CD4-positive, alpha-beta memory T cell (primary cell): Measurements from ENCODE around the gene SRMS. TPM values are rescaled to one million over a fixed set of nuclear protein-coding genes. Genes with fewer than 3 reads are reported as not detected.
A peak's percentile ranks its signal among the peaks of the same experiment; 100 is the strongest.

Experiments used
- CTCF ChIA-PET: fragments of 350-600 bp; sonication (Branson Sonifier 250); formaldehyde crosslinking; loops from one replicate; lab custom pipeline; 2021; ENCODE audit warnings: inconsistent platforms; ENCODE audit not compliant: partially characterized antibody; lab: Charles Lee
- POLR2A ChIA-PET: fragments of 350-600 bp; sonication (Branson Sonifier 250); formaldehyde crosslinking; loops from one replicate; lab custom pipeline; 2021; ENCODE audit not compliant: partially characterized antibody; lab: Charles Lee
- DNase-seq, 5 donors: peaks; one replicate each; pipeline versions ENCODE4 v3.0.0 to v3.0.0-alpha.2; 2020 to 2022; ENCODE audit warnings: mixed read lengths in 1 of 5
- H3K27ac ChIP-seq: one replicate; pipeline ENCODE4 v1.7.0; 2013; ENCODE audit warnings: low read depth, low read length
- H3K27me3 ChIP-seq: 2 replicates; pipeline ENCODE4 v1.7.0; 2013; ENCODE audit warnings: mild to moderate bottlenecking, low read length, moderate library complexity; ENCODE audit not compliant: insufficient read depth
- H3K36me3 ChIP-seq: 2 replicates; pipeline ENCODE4 v1.7.0; 2013; ENCODE audit warnings: mild to moderate bottlenecking, low read length, moderate library complexity; ENCODE audit not compliant: insufficient read depth
- H3K4me1 ChIP-seq: 2 replicates; pipeline ENCODE4 v1.7.0; 2013; ENCODE audit warnings: mild to moderate bottlenecking, low read length, moderate library complexity; ENCODE audit not compliant: insufficient read depth
- H3K4me3 ChIP-seq, 2 donors: one replicate each; pipeline ENCODE4 v1.7.0; 2013; ENCODE audit warnings: low read length in 2 of 2, mild to moderate bottlenecking in 1 of 2
- H3K9me3 ChIP-seq, 2 donors: one replicate each; pipeline ENCODE4 v1.7.0; 2013; ENCODE audit warnings: low read length in 2 of 2, control low read depth in 1 of 2; ENCODE audit not compliant: control insufficient read depth in 1 of 2
- H3K27ac Mint-ChIP-seq, 7 donors: one replicate each; pipeline ENCODE4 v1.8.0; 2020 to 2021; ENCODE audit warnings: mixed read lengths in 7 of 7, mild to moderate bottlenecking in 6 of 7, inconsistent platforms in 3 of 7, moderate library complexity in 3 of 7
- H3K27me3 Mint-ChIP-seq, 2 donors: one replicate each; pipeline ENCODE4 v1.8.0; 2020 to 2021; ENCODE audit warnings: mixed read lengths in 2 of 2
- H3K36me3 Mint-ChIP-seq, 2 donors: one replicate each; pipeline ENCODE4 v1.8.0; 2020 to 2021; ENCODE audit warnings: mixed read lengths in 2 of 2, inconsistent platforms in 1 of 2, mild to moderate bottlenecking in 1 of 2
- H3K4me1 Mint-ChIP-seq, 4 donors: one replicate each; pipeline ENCODE4 v1.8.0; 2020 to 2021; ENCODE audit warnings: mixed read lengths in 4 of 4, mild to moderate bottlenecking in 1 of 4
- H3K4me3 Mint-ChIP-seq, 8 donors: one replicate each; pipeline ENCODE4 v1.8.0; 2020 to 2021; ENCODE audit warnings: mixed read lengths in 8 of 8, mild to moderate bottlenecking in 7 of 8, moderate library complexity in 6 of 8, inconsistent platforms in 3 of 8
- H3K9me3 Mint-ChIP-seq, 8 donors: one replicate each; pipeline ENCODE4 v1.8.0; 2020 to 2021; ENCODE audit warnings: mixed read lengths in 8 of 8, mild to moderate bottlenecking in 5 of 8, inconsistent platforms in 3 of 8, moderate library complexity in 1 of 8
- intact Hi-C: fragments of 100-400 bp; cut with micrococcal nuclease; formaldehyde crosslinking; loops from one replicate; pipeline ENCODE4 v1.15.1; 2023
- polyA plus RNA-seq, 2 donors: library from polyadenylated mRNA; unstranded; fragments of 300-500 nt; fragmentation: Illumina TruSeq; gene quantifications; one replicate each; pipeline ENCODE4 v1.2.3, GENCODE V29; 2021
- total RNA-seq, 2 experiments: library from RNA; stranded (reverse); gene quantifications; one replicate each; pipeline ENCODE4 v1.2.3, GENCODE V29; 2021

Gene SRMS
- total and polyA plus RNA-seq, 4 experiments from 2014 or later, result not detected

DNA sequence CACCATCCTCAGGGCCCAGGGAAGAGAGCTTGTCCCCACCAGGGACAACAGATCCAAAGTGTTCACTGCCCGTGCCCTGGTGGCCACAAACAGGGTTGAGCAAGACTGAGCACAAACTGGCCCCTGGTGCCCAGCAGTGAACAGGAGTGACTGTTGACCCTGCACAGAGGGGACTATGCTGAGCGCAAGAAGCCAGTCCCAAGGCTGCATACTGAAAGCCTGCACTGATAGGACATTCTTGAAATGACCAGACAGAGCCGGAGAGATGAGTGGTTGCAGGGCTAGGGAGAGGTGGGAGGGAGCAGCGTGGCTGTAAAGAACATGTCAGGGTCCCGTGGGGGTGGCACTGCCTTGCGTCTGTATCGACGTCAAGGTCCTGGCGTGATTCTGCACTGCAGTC, 3.5 kb upstream of the SRMS start:
- H3K27ac Mint-ChIP-seq, result peak overlapping the region in 2 of 7 donors; percentile 8 to 37
- H3K4me3 ChIP-seq, result no peak overlapping the region
- no peaks in the 10 kb centered on the region for H3K9me3 ChIP-seq
- no peaks in the 10 kb centered on the region for H3K36me3 ChIP-seq
- H3K27ac ChIP-seq, result no peak overlapping the region
- H3K4me1 ChIP-seq, result peaks cover 22% of the 10 kb centered on the region
- H3K27me3 ChIP-seq, result no peaks in the 10 kb centered on the region
- no peaks in the 10 kb centered on the region for H3K9me3 Mint-ChIP-seq
- peaks cover 5 to 27% (median 16%) of the 10 kb centered on the region in 4 donors for H3K4me1 Mint-ChIP-seq
- no peak overlapping the region for H3K4me3 Mint-ChIP-seq
- intact Hi-C loops, result loop anchor here (5.0 kb wide), 1 partner anchor 76 kb away; the partner anchor contains the start of gene GMEB2
- peaks cover 0 to 6% of the 10 kb centered on the region in 2 donors for H3K27me3 Mint-ChIP-seq
- POLR2A ChIA-PET, result interaction anchor here (1.8 to 2.4 kb wide), 2 partner anchors 8 to 13 kb away, joined by 7 to 18 read pairs; partner anchors contain the start of gene PTK6
- H3K36me3 Mint-ChIP-seq, result no peaks in the 10 kb centered on the region
- DNase-seq, result no peak
- CTCF ChIA-PET, result interaction anchor here (1.2 to 4.7 kb wide), 3 partner anchors 13 to 235 kb away, joined by 3 to 33 read pairs (median 3); partner anchors contain the start of gene PTK6

DNA sequence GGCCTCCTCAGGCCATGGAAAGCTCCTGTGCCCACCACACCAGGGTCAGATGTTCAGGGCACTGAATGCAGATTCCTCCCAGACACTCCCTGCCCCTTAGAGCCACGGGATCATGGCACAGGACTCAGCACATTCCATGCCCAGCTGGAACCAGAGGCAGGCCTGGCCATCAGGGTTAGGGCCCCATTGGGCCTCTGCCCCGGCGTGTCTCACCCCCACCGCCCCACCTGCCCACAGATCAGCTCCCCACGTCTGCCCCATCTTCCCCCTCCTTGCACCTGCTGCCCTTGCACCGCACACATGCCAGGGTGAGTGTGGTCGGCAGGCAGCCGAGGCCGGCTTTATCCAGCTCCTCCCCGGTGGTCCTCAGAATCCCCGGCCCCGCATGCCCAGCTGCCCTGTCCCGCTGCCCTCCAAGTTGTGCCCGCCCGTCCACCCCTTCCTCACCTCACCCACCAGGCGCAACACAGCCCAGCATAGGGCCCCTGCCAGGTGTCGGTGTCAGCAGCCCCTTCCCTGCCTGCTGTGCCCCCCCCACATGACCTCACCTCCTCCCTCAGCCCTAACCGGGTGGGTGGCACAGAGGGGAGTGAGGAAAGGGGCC, 2.2 kb upstream of the SRMS start:
- Mint-ChIP-seq H3K27ac (peak overlapping the region in 1 of 7 donors; percentile 24), H3K9me3 (no peaks in the 10 kb centered on the region), H3K4me1 (peaks cover 5 to 26% (median 16%) of the 10 kb centered on the region in 4 donors), H3K4me3 (no peak overlapping the region), H3K36me3 (no peaks in the 10 kb centered on the region), H3K27me3 (peaks cover 0 to 6% of the 10 kb centered on the region in 2 donors)
- DNase-seq, result no peak
- Histone ChIP-seq H3K27ac (no peak overlapping the region), H3K4me1 (peaks cover 22% of the 10 kb centered on the region), H3K4me3 (no peak overlapping the region), H3K9me3 (no peaks in the 10 kb centered on the region), H3K36me3 (no peaks in the 10 kb centered on the region), H3K27me3 (no peaks in the 10 kb centered on the region)
- CTCF ChIA-PET, result interaction anchor here (4.7 kb wide), 1 partner anchor 12 kb away, joined by 33 read pairs; the partner anchor contains the start of gene PTK6
- POLR2A ChIA-PET, result interaction anchor here (1.8 kb wide), 1 partner anchor 12 kb away, joined by 7 read pairs; the partner anchor contains the start of gene PTK6
- intact Hi-C loops, result loop anchor here (5.0 kb wide), 1 partner anchor 78 kb away; the partner anchor contains the start of gene GMEB2

DNA sequence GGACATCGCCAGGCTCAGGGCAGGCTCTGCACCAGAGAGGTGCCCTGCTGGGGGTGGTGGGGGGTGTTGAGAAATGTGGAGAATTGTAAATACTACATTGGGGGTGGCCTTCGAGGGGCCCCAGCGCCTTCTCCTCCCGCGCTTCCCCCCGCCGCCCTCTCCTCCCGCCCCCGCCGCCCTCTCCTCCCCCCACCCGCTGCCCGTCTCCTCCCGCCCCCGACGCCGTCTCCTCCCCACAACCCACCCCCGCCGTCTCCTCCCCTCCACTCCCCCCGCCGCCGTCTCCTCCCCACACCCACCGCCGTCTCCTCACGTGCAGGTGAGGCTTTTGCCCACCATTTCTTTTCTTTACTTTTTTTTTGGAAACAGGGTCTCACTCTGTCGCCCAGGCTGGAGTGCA, 1.5 kb upstream of the SRMS start:
- peaks cover 0 to 6% of the 10 kb centered on the region in 2 donors for H3K27me3 Mint-ChIP-seq
- H3K36me3 ChIP-seq, result no peaks in the 10 kb centered on the region
- H3K9me3 ChIP-seq, result no peaks in the 10 kb centered on the region
- peaks cover 16% of the 10 kb centered on the region for H3K4me1 ChIP-seq
- CTCF ChIA-PET, result interaction anchor here (4.7 kb wide), 1 partner anchor 11 kb away, joined by 33 read pairs; the partner anchor contains the start of gene PTK6
- H3K27ac Mint-ChIP-seq, result no peak overlapping the region
- intact Hi-C loops, result no loop called here
- no peaks in the 10 kb centered on the region for H3K27me3 ChIP-seq
- H3K4me1 Mint-ChIP-seq, result peaks cover 5 to 24% (median 14%) of the 10 kb centered on the region in 4 donors
- POLR2A ChIA-PET, result no interaction called here
- H3K4me3 Mint-ChIP-seq, result no peak overlapping the region
- H3K9me3 Mint-ChIP-seq, result no peaks in the 10 kb centered on the region
- no peak overlapping the region for H3K27ac ChIP-seq
- DNase-seq, result no peak
- no peak overlapping the region for H3K4me3 ChIP-seq
- H3K36me3 Mint-ChIP-seq, result no peaks in the 10 kb centered on the region

DNA sequence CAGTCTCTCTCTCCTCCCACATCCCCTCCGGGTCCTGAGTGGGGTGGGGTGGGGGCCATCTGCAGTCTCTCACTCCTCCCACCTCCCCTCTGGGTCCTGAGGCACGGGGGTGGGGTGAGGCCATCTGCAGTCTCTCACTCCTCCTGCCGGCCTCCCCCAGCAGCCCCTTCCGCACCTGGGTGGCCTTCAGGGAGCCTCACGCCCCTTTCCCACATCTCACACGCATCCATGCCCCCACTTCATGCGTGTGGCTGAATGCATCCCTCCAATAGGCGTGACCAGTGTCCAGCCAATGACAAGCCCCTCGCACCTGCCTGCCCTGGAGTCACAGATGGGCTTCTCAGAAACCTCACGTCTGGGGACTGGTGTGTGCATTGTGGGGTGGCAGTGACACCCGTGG, 993 bp upstream of the SRMS start:
- Mint-ChIP-seq H3K4me3 (no peak overlapping the region), H3K4me1 (peaks cover 8 to 29% (median 17%) of the 10 kb centered on the region in 4 donors), H3K36me3 (no peaks in the 10 kb centered on the region), H3K27me3 (peaks cover 2 to 8% of the 10 kb centered on the region in 2 donors), H3K9me3 (no peaks in the 10 kb centered on the region), H3K27ac (peak overlapping the region in 1 of 7 donors; percentile 23)
- CTCF ChIA-PET, result no interaction called here
- Histone ChIP-seq H3K27me3 (no peaks in the 10 kb centered on the region), H3K4me1 (peaks cover 16% of the 10 kb centered on the region), H3K27ac (no peak overlapping the region), H3K36me3 (no peaks in the 10 kb centered on the region), H3K4me3 (no peak overlapping the region), H3K9me3 (no peaks in the 10 kb centered on the region)
- intact Hi-C loops, result no loop called here
- no peak for DNase-seq
- POLR2A ChIA-PET, result no interaction called here

DNA sequence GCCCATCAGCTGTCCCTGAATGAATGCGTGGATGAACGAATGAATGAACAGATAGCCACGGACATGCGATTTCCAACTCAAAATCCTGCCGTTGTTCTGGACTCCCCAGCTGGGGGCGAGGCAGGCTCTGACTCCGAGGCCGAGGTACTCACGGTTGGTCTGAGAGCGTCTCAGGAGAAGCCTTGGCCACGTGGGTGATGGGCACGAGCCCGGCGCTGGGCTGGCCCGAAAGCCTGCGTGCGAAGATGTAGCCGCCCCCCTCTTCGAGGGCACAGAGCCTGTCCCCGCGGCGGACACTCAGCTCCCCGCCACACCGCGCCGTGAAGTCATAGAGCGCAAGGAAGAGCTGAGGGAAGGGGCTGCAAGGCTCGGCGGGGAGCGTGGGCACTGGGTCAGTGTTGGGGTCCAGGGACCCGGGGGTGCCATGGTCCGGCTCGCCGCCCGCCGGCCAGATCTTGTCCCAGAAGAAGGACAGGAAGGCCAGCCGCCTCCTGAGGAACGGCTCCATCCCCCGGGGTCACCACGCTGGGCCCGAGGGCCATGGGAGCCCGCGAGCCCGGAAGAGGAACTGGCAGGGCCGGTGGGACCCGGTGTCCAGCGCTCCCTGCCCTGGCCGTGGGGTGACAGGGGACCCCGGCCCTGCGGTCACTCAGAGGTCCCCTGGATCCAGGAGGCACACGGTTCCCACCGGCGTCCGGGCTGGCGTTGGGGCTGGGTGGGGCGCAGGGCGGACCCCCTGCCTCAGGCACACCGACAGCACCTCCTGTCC, 409 bp downstream of the SRMS start:
- CTCF ChIA-PET, result interaction anchor here (0.9 kb wide), 1 partner anchor 10 kb away, joined by 3 read pairs; the partner anchor contains the start of gene PTK6
- peaks cover 3 to 15% (median 8%) of the 10 kb centered on the region in 4 donors for H3K4me1 Mint-ChIP-seq
- H3K27me3 Mint-ChIP-seq, result peaks cover 2 to 4% of the 10 kb centered on the region in 2 donors

DNA sequence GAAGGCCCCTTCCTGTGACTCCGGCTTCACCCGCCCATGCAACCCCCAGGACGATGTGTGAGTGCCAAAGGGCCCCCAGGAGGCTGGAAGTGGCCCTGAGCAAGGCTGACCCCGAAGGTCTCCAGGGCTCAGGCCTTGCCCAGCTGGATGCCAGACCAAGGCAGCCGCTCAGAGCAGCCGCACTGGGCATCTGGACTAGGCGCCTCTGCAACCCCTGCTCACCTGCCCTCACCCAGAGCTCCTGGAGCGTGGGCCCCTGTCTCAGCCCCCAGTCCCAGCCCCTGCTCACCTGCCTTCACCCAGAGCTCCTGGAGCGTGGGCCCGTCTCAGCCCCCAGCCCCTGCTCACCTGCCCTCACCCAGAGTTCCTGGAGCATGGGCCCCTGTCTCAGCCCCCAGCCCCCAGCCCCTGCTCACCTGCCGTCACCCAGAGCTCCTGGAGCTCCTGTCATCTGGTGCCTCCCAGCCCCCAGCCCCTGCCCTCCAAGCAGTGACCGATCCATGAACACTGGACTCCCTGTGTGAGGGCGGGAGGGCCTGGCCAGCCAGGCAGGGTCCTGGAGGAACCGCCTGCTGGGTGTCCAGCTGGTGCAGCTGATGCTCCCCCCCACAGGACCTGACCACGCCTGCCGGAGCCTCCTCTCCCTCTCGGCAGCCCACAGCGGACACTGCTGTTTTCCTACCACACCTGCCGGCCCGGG, 1.1 kb downstream of the SRMS start:
- Mint-ChIP-seq H3K4me1 (peaks cover 3 to 14% (median 6%) of the 10 kb centered on the region in 4 donors), H3K9me3 (no peaks in the 10 kb centered on the region)
- CTCF ChIA-PET, result interaction anchor here (0.9 kb wide), 1 partner anchor 9 kb away, joined by 3 read pairs; the partner anchor contains the start of gene PTK6

More for the DNA sequence above, 409 bp downstream of the SRMS start:
- Mint-ChIP-seq H3K9me3 (no peaks in the 10 kb centered on the region), H3K36me3 (no peaks in the 10 kb centered on the region), H3K27ac (no peak overlapping the region), H3K4me3 (no peak overlapping the region)
- peaks cover 8% of the 10 kb centered on the region for H3K4me1 ChIP-seq
- no peak overlapping the region for H3K27ac ChIP-seq
- DNase-seq, result no peak
- H3K27me3 ChIP-seq, result no peaks in the 10 kb centered on the region
- H3K4me3 ChIP-seq, result no peak overlapping the region
- POLR2A ChIA-PET, result no interaction called here
- H3K36me3 ChIP-seq, result no peaks in the 10 kb centered on the region
- intact Hi-C loops, result no loop called here
- no peaks in the 10 kb centered on the region for H3K9me3 ChIP-seq

More for the DNA sequence above, 1.1 kb downstream of the SRMS start:
- Mint-ChIP-seq H3K27ac (no peak overlapping the region), H3K4me3 (no peak overlapping the region), H3K36me3 (no peaks in the 10 kb centered on the region), H3K27me3 (peaks cover 2 to 4% of the 10 kb centered on the region in 2 donors)
- H3K9me3 ChIP-seq, result no peaks in the 10 kb centered on the region
- no peaks in the 10 kb centered on the region for H3K36me3 ChIP-seq
- no peak for DNase-seq
- intact Hi-C loops, result no loop called here
- peaks cover 5% of the 10 kb centered on the region for H3K4me1 ChIP-seq
- POLR2A ChIA-PET, result no interaction called here
- no peak overlapping the region for H3K27ac ChIP-seq
- H3K27me3 ChIP-seq, result no peaks in the 10 kb centered on the region
- H3K4me3 ChIP-seq, result no peak overlapping the region
